Esophagus squamous epithelium (tissue), 5 donors: ENCODE results near the gene DENND10. TPM values are rescaled to one million over a fixed set of nuclear protein-coding genes. Genes with fewer than 3 reads are reported as not detected.
A peak's percentile ranks its signal among the peaks of the same experiment; 100 is the strongest.

ENCODE experiments used
- DNase-seq: peaks from one replicate; lab custom pipeline; 2025; lab: John Stamatoyannopoulos, UW
- H3K27ac ChIP-seq, 4 donors: fragments of 200-600 bp; sonication (generic); one replicate each; pipeline ENCODE4 v1.5.1; 2016 to 2019; ENCODE audit warnings: mild to moderate bottlenecking in 1 of 4
- H3K27me3 ChIP-seq, 4 donors: fragments of 200-600 bp; sonication (generic); 1 replicate in 3 of 4; 2 replicates in 1 of 4; pipeline versions ENCODE4 v1.5.1 to v1.6.0; 2017 to 2021; ENCODE audit warnings: antibody characterized with exemption in 1 of 4
- H3K36me3 ChIP-seq, 3 donors: fragments of 200-600 bp; sonication (generic); one replicate each; pipeline ENCODE4 v1.5.1; 2016 to 2019
- H3K4me1 ChIP-seq, 3 donors: fragments of 200-600 bp; sonication (generic); one replicate each; pipeline ENCODE4 v1.5.1; 2017 to 2019
- H3K4me3 ChIP-seq, 4 donors: fragments of 200-600 bp; sonication (generic); 1 replicate in 3 of 4; 2 replicates in 1 of 4; pipeline ENCODE4 v1.5.1; 2016 to 2019; ENCODE audit warnings: mild to moderate bottlenecking in 2 of 4, moderate library complexity in 1 of 4
- H3K9me3 ChIP-seq, 3 donors: fragments of 200-600 bp; sonication (generic); one replicate each; pipeline ENCODE4 v1.5.1; 2016 to 2019
- POLR2A ChIP-seq, 4 donors: fragments of 450-650 bp; IDR thresholded peaks; one replicate each; pipeline ENCODE4 v1.6.1; 2017; ENCODE audit warnings: antibody characterized with exemption in 4 of 4, mild to moderate bottlenecking in 4 of 4, moderate library complexity in 3 of 4
- WGBS, 2 donors: methylation state at CpG; one replicate each; pipeline ENCODE4 v1.1.5; 2018; 5-methylcytosine and 5-hydroxymethylcytosine counted together
- intact Hi-C: fragments of 100-400 bp; cut with DNase I; formaldehyde crosslinking; loops from one replicate; pipeline ENCODE4 v1.15.0; 2022
- total RNA-seq, 4 donors: library from RNA; depleted of rRNA; stranded (reverse); fragments of >200 nt; gene quantifications; one replicate each; pipeline ENCODE4 v1.1.0, GENCODE V29; 2016
- TF ChIP-seq, protein P1 (sequence below), 6 experiments: fragments of 450-650 bp in 4 of 6; fragments of 200-600 bp in 2 of 6; sonication (generic) in 2 of 6; IDR thresholded peaks; one replicate each; pipeline ENCODE4 v1.5.1; 2016 to 2019; ENCODE audit warnings: antibody characterized with exemption in 6 of 6, mild to moderate bottlenecking in 4 of 6, moderate library complexity in 4 of 6
- donor health status: DM: yes; HTN: yes; CAD: no.

The DENND10 gene
- total RNA-seq, 4 donors from 2014 or later = 20.8 to 43.6 (median 37.1) TPM

DNA sequence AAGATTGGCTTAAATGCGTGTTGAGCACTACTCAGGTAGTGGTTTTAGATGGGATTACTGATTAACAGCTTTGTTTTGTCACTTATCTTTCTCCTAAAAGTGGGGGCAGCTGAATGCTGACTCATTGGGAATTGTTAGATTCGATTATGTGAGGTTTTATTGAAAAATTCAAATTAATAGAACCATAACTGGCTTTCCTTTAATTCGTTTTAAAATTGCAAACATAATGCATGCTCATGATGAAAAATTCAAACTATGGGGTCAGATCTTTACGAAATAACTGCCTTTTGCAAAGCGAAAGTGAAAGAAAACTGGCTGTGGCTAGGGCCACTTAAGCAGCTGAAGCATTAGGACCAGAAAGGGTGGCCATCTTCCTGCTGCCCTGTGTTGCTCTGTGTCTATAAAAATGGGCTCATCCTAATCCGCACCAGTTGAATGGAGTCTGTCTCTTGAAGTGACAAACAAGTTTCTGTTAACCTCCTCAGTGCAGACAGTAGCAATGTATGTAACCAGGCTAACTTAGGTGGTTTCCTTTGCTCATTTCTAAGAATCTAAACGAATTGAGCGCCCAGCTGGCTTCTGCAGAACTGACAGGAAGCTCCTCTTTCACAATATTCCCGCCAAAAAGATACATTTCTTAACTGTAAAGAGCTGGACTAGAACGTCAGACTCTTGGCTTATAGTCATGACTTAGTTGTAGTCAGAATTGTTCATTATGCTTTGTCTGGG is 27.8 kb downstream of the DENND10 start:
- Histone ChIP-seq H3K9me3 (no peaks in the 10 kb centered on the region), H3K27me3 (no peaks in the 10 kb centered on the region), H3K4me1 (peaks cover 0 to 17% (median 7%) of the 10 kb centered on the region in 3 donors), H3K27ac (peak overlapping the region; percentile 6 to 66 (median 54)), H3K4me3 (peak overlapping the region in 3 of 4 donors; percentile 23 to 56 (median 26)), H3K36me3 (peaks cover 0 to 89% (median 22%) of the 10 kb centered on the region in 3 donors)
- TF ChIP-seq POLR2A (IDR thresholded peaks at IDR 0.05) = no peak
- TF ChIP-seq, protein P1, sequence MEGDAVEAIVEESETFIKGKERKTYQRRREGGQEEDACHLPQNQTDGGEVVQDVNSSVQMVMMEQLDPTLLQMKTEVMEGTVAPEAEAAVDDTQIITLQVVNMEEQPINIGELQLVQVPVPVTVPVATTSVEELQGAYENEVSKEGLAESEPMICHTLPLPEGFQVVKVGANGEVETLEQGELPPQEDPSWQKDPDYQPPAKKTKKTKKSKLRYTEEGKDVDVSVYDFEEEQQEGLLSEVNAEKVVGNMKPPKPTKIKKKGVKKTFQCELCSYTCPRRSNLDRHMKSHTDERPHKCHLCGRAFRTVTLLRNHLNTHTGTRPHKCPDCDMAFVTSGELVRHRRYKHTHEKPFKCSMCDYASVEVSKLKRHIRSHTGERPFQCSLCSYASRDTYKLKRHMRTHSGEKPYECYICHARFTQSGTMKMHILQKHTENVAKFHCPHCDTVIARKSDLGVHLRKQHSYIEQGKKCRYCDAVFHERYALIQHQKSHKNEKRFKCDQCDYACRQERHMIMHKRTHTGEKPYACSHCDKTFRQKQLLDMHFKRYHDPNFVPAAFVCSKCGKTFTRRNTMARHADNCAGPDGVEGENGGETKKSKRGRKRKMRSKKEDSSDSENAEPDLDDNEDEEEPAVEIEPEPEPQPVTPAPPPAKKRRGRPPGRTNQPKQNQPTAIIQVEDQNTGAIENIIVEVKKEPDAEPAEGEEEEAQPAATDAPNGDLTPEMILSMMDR (IDR thresholded peaks at IDR 0.05) = no peak
- DNase-seq = no peak
- intact Hi-C loops = loop anchor here (10.0 kb wide), 1 partner anchor 293 kb away; no protein-coding TSS in a partner anchor
- 41 to 46% methylated on average over 10 of the region's 10 CpGs for WGBS, 2 donors

DNA sequence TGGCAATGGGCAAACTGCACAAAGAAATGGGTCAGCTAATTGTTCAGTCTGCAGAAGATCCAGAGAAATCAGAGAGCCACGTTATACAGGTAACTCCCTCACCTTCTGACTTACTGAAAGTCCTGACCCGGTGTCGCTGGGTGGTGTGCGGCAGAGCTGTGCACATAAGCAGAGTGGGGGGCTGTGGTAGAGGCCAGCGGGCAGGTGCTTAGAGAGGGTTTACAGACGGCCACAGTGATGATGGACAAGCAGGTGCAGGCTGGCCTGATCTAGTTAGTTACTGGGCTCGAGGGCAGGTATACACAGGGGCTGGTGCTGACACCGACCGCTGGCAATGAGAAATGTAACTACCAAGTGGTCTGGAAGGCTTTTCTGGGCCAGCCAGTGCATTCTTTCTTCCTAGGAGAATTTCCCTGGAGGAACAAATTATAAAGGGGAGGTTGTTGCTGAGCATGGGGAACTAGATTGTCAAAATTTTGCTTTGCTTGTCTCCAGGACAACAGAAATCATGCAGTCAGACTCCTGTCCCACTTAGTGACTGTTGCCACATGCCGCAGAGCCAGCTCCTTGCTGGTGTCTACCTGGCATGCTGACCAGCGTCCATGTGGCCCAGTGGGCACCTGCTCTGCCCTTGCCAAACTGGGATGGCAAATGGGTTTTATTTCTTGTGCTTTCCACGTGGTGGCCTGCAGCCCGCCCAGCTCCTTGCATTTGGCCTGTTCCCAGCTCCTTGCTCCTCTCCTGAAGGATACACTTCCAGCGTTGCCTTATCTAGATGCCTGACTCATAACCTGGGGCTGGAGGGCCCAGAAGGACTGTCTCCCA is 28.8 kb downstream of the DENND10 start:
- Histone ChIP-seq H3K27ac (no peak overlapping the region), H3K36me3 (peaks cover 0 to 78% (median 22%) of the 10 kb centered on the region in 3 donors), H3K4me1 (peaks cover 0 to 17% (median 7%) of the 10 kb centered on the region in 3 donors), H3K4me3 (no peak overlapping the region), H3K9me3 (no peaks in the 10 kb centered on the region), H3K27me3 (no peaks in the 10 kb centered on the region)
- WGBS, 2 donors = 83% methylated on average over 9 to 10 of the region's 14 CpGs
- TF ChIP-seq, protein P1 (IDR thresholded peaks at IDR 0.05) = no peak
- no peak for TF ChIP-seq POLR2A (IDR thresholded peaks at IDR 0.05)
- intact Hi-C loops = loop anchor here (10.0 kb wide), 1 partner anchor 292 kb away; no protein-coding TSS in a partner anchor
- no peak for DNase-seq

DNA sequence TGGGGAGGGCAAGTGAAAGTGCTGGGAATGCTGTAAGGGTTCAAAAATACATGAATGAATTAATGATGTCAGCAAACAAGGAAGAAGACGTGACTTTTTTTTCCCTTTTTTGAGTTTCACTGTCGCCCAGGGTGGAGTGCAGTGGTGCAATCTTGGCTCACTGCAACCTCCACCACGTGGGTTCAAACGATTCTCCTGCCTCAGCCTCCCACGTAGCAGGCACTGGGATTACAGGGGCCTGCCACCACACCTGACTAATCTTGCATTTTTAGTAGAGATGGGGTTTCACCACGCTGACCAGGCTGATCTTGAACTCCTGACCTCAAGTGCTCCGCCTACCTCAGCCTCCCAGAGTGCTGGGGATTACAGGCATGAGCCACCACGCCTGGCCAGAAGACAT is 30.0 kb downstream of the DENND10 start:
- Histone ChIP-seq H3K4me3 (no peak overlapping the region), H3K27me3 (no peaks in the 10 kb centered on the region), H3K36me3 (peaks cover 0 to 72% (median 22%) of the 10 kb centered on the region in 3 donors), H3K27ac (no peak overlapping the region), H3K9me3 (no peaks in the 10 kb centered on the region), H3K4me1 (peaks cover 0 to 17% (median 7%) of the 10 kb centered on the region in 3 donors)
- DNase-seq = no peak
- TF ChIP-seq, protein P1 (IDR thresholded peaks at IDR 0.05) = no peak
- TF ChIP-seq POLR2A (IDR thresholded peaks at IDR 0.05) = no peak
- intact Hi-C loops = loop anchor here (10.0 kb wide), 1 partner anchor 291 kb away; no protein-coding TSS in a partner anchor
- 71 to 86% methylated on average over 8 of the region's 8 CpGs for WGBS, 2 donors

DNA sequence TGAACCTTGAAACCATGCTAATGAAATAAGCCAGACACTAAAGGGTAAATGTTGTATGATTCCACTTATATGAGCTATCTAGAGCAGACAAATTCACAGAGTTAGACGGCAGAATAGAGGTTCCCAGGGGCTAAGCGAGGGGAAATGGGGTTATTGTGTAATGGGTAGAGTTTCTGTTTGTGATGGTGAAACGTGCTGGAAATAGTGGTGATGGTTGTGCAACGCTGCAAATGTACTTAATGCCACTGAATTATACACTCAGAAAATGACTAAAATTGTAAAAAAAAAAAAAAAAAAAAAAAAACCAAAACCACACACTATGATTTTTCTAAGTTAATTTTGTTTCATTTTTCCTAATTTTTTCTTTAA is 31.6 kb downstream of the DENND10 start:
- 59 to 62% methylated on average over 4 of the region's 4 CpGs for WGBS, 2 donors
- peaks cover 0 to 72% (median 14%) of the 10 kb centered on the region in 3 donors for H3K36me3 ChIP-seq
- intact Hi-C loops = loop anchor here (10.0 kb wide), 1 partner anchor 289 kb away; no protein-coding TSS in a partner anchor
- DNase-seq = peak; percentile 2
- H3K4me3 ChIP-seq = no peak overlapping the region
- peak overlapping the region in 2 of 4 donors; percentile 42 to 63 for H3K27ac ChIP-seq
- H3K4me1 ChIP-seq = peaks cover 0 to 17% (median 7%) of the 10 kb centered on the region in 3 donors
- H3K27me3 ChIP-seq = no peaks in the 10 kb centered on the region
- no peaks in the 10 kb centered on the region for H3K9me3 ChIP-seq
- TF ChIP-seq, protein P1 (IDR thresholded peaks at IDR 0.05) = no peak
- no peak for TF ChIP-seq POLR2A (IDR thresholded peaks at IDR 0.05)
